HepG2 (cell line): ENCODE results near the gene ARFGAP2. TPM values are rescaled to one million over a fixed set of nuclear protein-coding genes. Genes with fewer than 3 reads are reported as not detected.
A peak's percentile ranks its signal among the peaks of the same experiment; 100 is the strongest.
"Not testable (repeated sequence)": the region's sequence is repeated elsewhere in the genome, so short reads cannot be mapped to it uniquely, and the experiment has no call there.

Experiments
- HNF4G ChIP-seq, 2 experiments: sonication (generic) in 1 of 2; formaldehyde crosslinking in 1 of 2; IDR thresholded peaks; 2 replicates each; pipeline versions ENCODE4 v1.4.0 to v1.6.1; 2011 to 2020; ENCODE audit warnings: borderline replicate concordance in 2 of 2, low read depth in 2 of 2, mild to moderate bottlenecking in 2 of 2, low read length in 1 of 2, missing genetic modification reagents in 1 of 2, moderate library complexity in 1 of 2
- NCOA2 ChIP-seq: sonication (generic); formaldehyde crosslinking; IDR thresholded peaks from 2 replicates; pipeline ENCODE4 v1.8.0; 2022; ENCODE audit warnings: inconsistent platforms
- PHF8 ChIP-seq: sonication (generic); formaldehyde crosslinking; IDR thresholded peaks from 2 replicates; pipeline ENCODE4 v1.5.0; 2020; ENCODE audit warnings: missing genetic modification reagents
- RXRA ChIP-seq: sonication (generic); formaldehyde crosslinking; IDR thresholded peaks from 2 replicates; pipeline ENCODE4 v1.5.1; 2020; ENCODE audit warnings: missing genetic modification reagents
- SALL1 ChIP-seq: sonication (generic); formaldehyde crosslinking; IDR thresholded peaks from 2 replicates; pipeline ENCODE4 v1.8.0; 2022; ENCODE audit warnings: mild to moderate bottlenecking, missing genetic modification reagents
- SMAD3 ChIP-seq: sonication (generic); formaldehyde crosslinking; IDR thresholded peaks from 2 replicates; pipeline ENCODE4 v1.4.0; 2020; ENCODE audit warnings: missing genetic modification reagents
- TARDBP ChIP-seq: sonication (generic); formaldehyde crosslinking; IDR thresholded peaks from 2 replicates; pipeline ENCODE4 v1.8.0; 2022; ENCODE audit warnings: mild to moderate bottlenecking, missing genetic modification reagents
- ZFX ChIP-seq: sonication (generic); formaldehyde crosslinking; IDR thresholded peaks from 2 replicates; pipeline ENCODE4 v1.4.0; 2020; ENCODE audit warnings: mild to moderate bottlenecking, low read depth, missing genetic modification reagents, moderate library complexity
- ZNF547 ChIP-seq: sonication (generic); formaldehyde crosslinking; IDR thresholded peaks from 2 replicates; pipeline ENCODE4 v1.5.1; 2020; ENCODE audit warnings: mild to moderate bottlenecking, missing genetic modification reagents
- ZNF781 ChIP-seq: sonication (generic); formaldehyde crosslinking; IDR thresholded peaks from 2 replicates; pipeline ENCODE4 v1.5.1; 2020; ENCODE audit warnings: borderline replicate concordance, mild to moderate bottlenecking, missing genetic modification reagents; ENCODE audit errors: not compliant biosample characterization
- ZNF792 ChIP-seq: IDR thresholded peaks from 2 replicates; pipeline ENCODE4 v1.6.1; 2016
- polyA plus RNA-seq, 8 experiments: library from polyadenylated mRNA; depleted of rRNA in 3 of 8; stranded (reverse) in 7 of 8; unstranded in 1 of 8; fragments of >200 nt; fragmentation: Illumina TruSeq in 4 of 8; extraction: Trizol in 4 of 8; gene quantifications; 2 replicates each; pipeline versions ENCODE4 v1.2.1 to v1.2.3, GENCODE V29; 2011 to 2016; ENCODE audit warnings: low read depth in 4 of 8, missing spikeins in 1 of 8, mixed read lengths in 1 of 8; ENCODE audit not compliant: insufficient read depth in 1 of 8
- total RNA-seq, 5 experiments: library from RNA; depleted of rRNA; stranded (reverse); fragments of >200 nt; fragmentation: Illumina TruSeq; extraction: Trizol; gene quantifications; 2 replicates each; pipeline ENCODE4 v1.2.3, GENCODE V29; 2016; ENCODE audit warnings: low read depth in 1 of 5
- TF ChIP-seq, protein P1 (sequence below): sonication (generic); formaldehyde crosslinking; IDR thresholded peaks from 2 replicates; pipeline ENCODE4 v1.8.0; 2022; ENCODE audit warnings: mild to moderate bottlenecking, missing genetic modification reagents
- TF ChIP-seq, protein P2 (sequence below): sonication (generic); formaldehyde crosslinking; IDR thresholded peaks from 2 replicates; pipeline ENCODE4 v1.5.1; 2020; ENCODE audit warnings: missing genetic modification reagents, mild to moderate bottlenecking, borderline replicate concordance
- TF ChIP-seq, protein P3 (sequence below), 2 experiments: sonication (generic) in 1 of 2; formaldehyde crosslinking in 1 of 2; IDR thresholded peaks; 2 replicates each; pipeline versions ENCODE4 v1.4.0 to v1.6.1; 2018 to 2020; ENCODE audit warnings: missing genetic modification reagents in 2 of 2, borderline replicate concordance in 1 of 2, low read depth in 1 of 2, mild to moderate bottlenecking in 1 of 2, missing biosample characterization in 1 of 2
- TF ChIP-seq, protein P4 (sequence below): sonication (generic); formaldehyde crosslinking; IDR thresholded peaks from 2 replicates; pipeline ENCODE4 v1.4.0; 2020; ENCODE audit warnings: mild to moderate bottlenecking, missing genetic modification reagents
- TF ChIP-seq, protein P5 (sequence below): IDR thresholded peaks from 2 replicates; pipeline ENCODE4 v1.4.0; 2020; ENCODE audit warnings: mild to moderate bottlenecking, missing genetic modification reagents

Gene ARFGAP2
- total and polyA plus RNA-seq, 2 of the 13 experiments (the other 11 are each of a cell fraction or from before 2014, with no cell fraction given): 32.3 to 75.3 TPM

DNA sequence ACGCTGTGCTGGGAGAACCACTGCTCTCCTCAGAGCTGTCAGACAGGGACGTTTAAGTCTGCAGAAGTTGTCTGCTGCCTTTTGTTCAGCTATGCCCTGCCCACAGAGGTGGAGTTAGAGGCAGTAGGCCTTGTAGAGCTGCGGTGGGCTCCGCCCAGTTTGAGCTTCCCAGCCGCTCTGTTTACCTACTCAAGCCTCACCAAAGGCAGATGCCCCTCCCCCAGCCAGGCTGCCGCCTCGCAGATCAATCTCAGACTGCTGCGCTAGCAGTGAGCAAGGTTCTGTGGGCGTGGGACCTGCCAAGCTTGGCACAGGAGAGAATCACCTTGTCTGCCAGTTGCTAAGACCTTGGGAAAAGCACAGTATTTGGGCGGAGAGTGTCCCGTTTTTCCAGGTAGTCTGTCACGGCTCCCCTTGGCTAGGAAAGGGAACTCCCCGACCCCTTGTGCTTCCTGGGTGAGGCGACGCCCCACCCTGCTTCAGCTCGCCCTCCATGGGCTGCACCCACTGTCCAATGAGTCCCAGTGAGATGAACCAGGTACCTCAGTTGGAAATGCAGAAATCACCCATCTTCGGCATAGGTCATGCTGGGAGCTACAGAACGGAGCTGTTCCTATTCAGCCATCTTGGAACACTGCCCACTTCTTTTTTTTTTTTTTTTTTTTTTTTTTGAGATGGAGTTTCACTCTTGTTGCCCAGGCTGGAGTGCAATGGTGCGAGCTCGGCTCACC, 57.6 kb downstream of the ARFGAP2 start (continued):
- TF ChIP-seq, protein P1, sequence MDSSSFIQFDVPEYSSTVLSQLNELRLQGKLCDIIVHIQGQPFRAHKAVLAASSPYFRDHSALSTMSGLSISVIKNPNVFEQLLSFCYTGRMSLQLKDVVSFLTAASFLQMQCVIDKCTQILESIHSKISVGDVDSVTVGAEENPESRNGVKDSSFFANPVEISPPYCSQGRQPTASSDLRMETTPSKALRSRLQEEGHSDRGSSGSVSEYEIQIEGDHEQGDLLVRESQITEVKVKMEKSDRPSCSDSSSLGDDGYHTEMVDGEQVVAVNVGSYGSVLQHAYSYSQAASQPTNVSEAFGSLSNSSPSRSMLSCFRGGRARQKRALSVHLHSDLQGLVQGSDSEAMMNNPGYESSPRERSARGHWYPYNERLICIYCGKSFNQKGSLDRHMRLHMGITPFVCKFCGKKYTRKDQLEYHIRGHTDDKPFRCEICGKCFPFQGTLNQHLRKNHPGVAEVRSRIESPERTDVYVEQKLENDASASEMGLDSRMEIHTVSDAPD (CRISPR knock-in tag): peak; percentile 63; the same call in 1 of the 2 replicates
- TF ChIP-seq, protein P2, sequence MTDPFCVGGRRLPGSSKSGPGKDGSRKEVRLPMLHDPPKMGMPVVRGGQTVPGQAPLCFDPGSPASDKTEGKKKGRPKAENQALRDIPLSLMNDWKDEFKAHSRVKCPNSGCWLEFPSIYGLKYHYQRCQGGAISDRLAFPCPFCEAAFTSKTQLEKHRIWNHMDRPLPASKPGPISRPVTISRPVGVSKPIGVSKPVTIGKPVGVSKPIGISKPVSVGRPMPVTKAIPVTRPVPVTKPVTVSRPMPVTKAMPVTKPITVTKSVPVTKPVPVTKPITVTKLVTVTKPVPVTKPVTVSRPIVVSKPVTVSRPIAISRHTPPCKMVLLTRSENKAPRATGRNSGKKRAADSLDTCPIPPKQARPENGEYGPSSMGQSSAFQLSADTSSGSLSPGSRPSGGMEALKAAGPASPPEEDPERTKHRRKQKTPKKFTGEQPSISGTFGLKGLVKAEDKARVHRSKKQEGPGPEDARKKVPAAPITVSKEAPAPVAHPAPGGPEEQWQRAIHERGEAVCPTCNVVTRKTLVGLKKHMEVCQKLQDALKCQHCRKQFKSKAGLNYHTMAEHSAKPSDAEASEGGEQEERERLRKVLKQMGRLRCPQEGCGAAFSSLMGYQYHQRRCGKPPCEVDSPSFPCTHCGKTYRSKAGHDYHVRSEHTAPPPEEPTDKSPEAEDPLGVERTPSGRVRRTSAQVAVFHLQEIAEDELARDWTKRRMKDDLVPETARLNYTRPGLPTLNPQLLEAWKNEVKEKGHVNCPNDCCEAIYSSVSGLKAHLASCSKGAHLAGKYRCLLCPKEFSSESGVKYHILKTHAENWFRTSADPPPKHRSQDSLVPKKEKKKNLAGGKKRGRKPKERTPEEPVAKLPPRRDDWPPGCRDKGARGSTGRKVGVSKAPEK (CRISPR knock-in tag): peak; percentile 78; the same call in 1 of the 2 replicates
- TF ChIP-seq TARDBP (CRISPR knock-in tag) (peak; percentile 70; the same call in 1 of the 2 replicates), NCOA2 (peak; percentile 59; the same call in 1 of the 2 replicates), ZNF781 (CRISPR knock-in tag) (peak; percentile 24), ZFX (peak; percentile 55; the same call in 1 of the 2 replicates), ZNF792 (0 out of 2 replicates have a peak, but pooled peaks have one; percentile 37), SALL1 (CRISPR knock-in tag) (peak; percentile 89), RXRA (CRISPR knock-in tag) (peak; percentile 76; the same call in 1 of the 2 replicates), ZNF547 (CRISPR knock-in tag) (0 out of 2 replicates have a peak, but pooled peaks have one; percentile 57), HNF4G (IDR thresholded peaks at IDR 0.05; ENCODE audit: borderline replicate concordance, low read depth, low read length) (0 out of 2 replicates have a peak, but pooled peaks have one; percentile 31), SMAD3 (CRISPR knock-in tag) (peak; percentile 41; the same call in 1 of the 2 replicates), PHF8 (CRISPR knock-in tag) (0 out of 2 replicates have a peak, but pooled peaks have one; percentile 34)
- TF ChIP-seq, protein P3, sequence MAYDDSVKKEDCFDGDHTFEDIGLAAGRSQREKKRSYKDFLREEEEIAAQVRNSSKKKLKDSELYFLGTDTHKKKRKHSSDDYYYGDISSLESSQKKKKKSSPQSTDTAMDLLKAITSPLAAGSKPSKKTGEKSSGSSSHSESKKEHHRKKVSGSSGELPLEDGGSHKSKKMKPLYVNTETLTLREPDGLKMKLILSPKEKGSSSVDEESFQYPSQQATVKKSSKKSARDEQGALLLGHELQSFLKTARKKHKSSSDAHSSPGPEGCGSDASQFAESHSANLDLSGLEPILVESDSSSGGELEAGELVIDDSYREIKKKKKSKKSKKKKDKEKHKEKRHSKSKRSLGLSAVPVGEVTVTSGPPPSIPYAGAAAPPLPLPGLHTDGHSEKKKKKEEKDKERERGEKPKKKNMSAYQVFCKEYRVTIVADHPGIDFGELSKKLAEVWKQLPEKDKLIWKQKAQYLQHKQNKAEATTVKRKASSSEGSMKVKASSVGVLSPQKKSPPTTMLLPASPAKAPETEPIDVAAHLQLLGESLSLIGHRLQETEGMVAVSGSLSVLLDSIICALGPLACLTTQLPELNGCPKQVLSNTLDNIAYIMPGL (CRISPR knock-in tag; IDR thresholded peaks at IDR 0.05; ENCODE audit: borderline replicate concordance in 1 of 2, low read depth in 1 of 2): 0 out of 4 replicates have a peak, but pooled peaks have one; percentile 14 to 50
- TF ChIP-seq, protein P4, sequence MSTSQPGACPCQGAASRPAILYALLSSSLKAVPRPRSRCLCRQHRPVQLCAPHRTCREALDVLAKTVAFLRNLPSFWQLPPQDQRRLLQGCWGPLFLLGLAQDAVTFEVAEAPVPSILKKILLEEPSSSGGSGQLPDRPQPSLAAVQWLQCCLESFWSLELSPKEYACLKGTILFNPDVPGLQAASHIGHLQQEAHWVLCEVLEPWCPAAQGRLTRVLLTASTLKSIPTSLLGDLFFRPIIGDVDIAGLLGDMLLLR (CRISPR knock-in tag): 0 out of 2 replicates have a peak, but pooled peaks have one; percentile 16
- TF ChIP-seq, protein P5, sequence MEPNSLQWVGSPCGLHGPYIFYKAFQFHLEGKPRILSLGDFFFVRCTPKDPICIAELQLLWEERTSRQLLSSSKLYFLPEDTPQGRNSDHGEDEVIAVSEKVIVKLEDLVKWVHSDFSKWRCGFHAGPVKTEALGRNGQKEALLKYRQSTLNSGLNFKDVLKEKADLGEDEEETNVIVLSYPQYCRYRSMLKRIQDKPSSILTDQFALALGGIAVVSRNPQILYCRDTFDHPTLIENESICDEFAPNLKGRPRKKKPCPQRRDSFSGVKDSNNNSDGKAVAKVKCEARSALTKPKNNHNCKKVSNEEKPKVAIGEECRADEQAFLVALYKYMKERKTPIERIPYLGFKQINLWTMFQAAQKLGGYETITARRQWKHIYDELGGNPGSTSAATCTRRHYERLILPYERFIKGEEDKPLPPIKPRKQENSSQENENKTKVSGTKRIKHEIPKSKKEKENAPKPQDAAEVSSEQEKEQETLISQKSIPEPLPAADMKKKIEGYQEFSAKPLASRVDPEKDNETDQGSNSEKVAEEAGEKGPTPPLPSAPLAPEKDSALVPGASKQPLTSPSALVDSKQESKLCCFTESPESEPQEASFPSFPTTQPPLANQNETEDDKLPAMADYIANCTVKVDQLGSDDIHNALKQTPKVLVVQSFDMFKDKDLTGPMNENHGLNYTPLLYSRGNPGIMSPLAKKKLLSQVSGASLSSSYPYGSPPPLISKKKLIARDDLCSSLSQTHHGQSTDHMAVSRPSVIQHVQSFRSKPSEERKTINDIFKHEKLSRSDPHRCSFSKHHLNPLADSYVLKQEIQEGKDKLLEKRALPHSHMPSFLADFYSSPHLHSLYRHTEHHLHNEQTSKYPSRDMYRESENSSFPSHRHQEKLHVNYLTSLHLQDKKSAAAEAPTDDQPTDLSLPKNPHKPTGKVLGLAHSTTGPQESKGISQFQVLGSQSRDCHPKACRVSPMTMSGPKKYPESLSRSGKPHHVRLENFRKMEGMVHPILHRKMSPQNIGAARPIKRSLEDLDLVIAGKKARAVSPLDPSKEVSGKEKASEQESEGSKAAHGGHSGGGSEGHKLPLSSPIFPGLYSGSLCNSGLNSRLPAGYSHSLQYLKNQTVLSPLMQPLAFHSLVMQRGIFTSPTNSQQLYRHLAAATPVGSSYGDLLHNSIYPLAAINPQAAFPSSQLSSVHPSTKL (CRISPR knock-in tag): peak; percentile 65; the same call in 1 of the 2 replicates
- not testable (repeated sequence) for TF ChIP-seq HNF4G (CRISPR knock-in tag; IDR thresholded peaks at IDR 0.05; ENCODE audit: borderline replicate concordance, low read depth)
